B cell (primary cell): ENCODE data around the gene FHIT. TPM values are rescaled to one million over a fixed set of nuclear protein-coding genes. Genes with fewer than 3 reads are reported as not detected.

Source experiments
- ATAC-seq: fragments of 200-7000 bp; cut with Tn5 transposase; one replicate; pipeline ENCODE4 v1.10.0; 2021; ENCODE audit warnings: low read depth, mild to moderate bottlenecking, moderate number of reproducible peaks, moderate library complexity
- CTCF ChIA-PET: fragments of 350-600 bp; sonication (Branson Sonifier 250); formaldehyde crosslinking; loops from one replicate; lab custom pipeline; 2021; ENCODE audit warnings: antibody characterized with exemption, inconsistent platforms; lab: Charles Lee
- POLR2A ChIA-PET: fragments of 350-600 bp; sonication (Branson Sonifier 250); formaldehyde crosslinking; loops from one replicate; lab custom pipeline; 2021; ENCODE audit warnings: antibody characterized with exemption; lab: Charles Lee
- DNase-seq: peaks from one replicate; pipeline ENCODE4 v3.0.0; 2013
- H2AFZ ChIP-seq: 2 replicates; pipeline ENCODE4 v1.6.1; 2012; ENCODE audit warnings: mild to moderate bottlenecking, low read depth, low read length; ENCODE audit not compliant: insufficient read depth, poor library complexity, severe bottlenecking
- H3K27ac ChIP-seq, 2 donors: 1 replicate in 1 of 2; 2 replicates in 1 of 2; pipeline ENCODE4 v1.5.1; 2012 to 2013; ENCODE audit warnings: low read length in 2 of 2, mild to moderate bottlenecking in 2 of 2, moderate library complexity in 1 of 2
- H3K27me3 ChIP-seq, 4 experiments: fragments of 200-600 bp in 1 of 4; sonication (generic) in 1 of 4; replicated peaks in 1 of 4; 1 replicate in 2 of 4; 2 replicates in 2 of 4; pipeline versions ENCODE4 v1.6.1 to v1.7.0; 2013 to 2016; ENCODE audit warnings: low read length in 3 of 4, mild to moderate bottlenecking in 2 of 4, mixed read lengths in 1 of 4, moderate library complexity in 1 of 4; ENCODE audit not compliant: insufficient read depth in 4 of 4, control insufficient read depth in 3 of 4; ENCODE audit errors: control extremely low read depth in 1 of 4
- H3K36me3 ChIP-seq, 2 experiments: replicated peaks in 1 of 2; 1 replicate in 1 of 2; 2 replicates in 1 of 2; pipeline versions ENCODE4 v1.6.1 to v1.7.1; 2013; ENCODE audit warnings: low read length in 1 of 2; ENCODE audit not compliant: insufficient read depth in 2 of 2, control insufficient read depth in 1 of 2; ENCODE audit errors: control extremely low read depth in 1 of 2, extremely low read depth in 1 of 2
- H3K4me1 ChIP-seq, 2 donors: fragments of 200-600 bp in 1 of 2; sonication (generic) in 1 of 2; 1 replicate in 1 of 2; 2 replicates in 1 of 2; pipeline versions ENCODE4 v1.5.1 to v1.6.1; 2013 to 2017; ENCODE audit warnings: low read length in 2 of 2; ENCODE audit not compliant: control insufficient read depth in 2 of 2, insufficient read depth in 2 of 2
- H3K4me2 ChIP-seq: replicated peaks from 2 replicates; pipeline ENCODE3; 2012; ENCODE audit warnings: mild to moderate bottlenecking, low read depth, low read length; ENCODE audit not compliant: poor library complexity, severe bottlenecking
- H3K4me3 ChIP-seq, 5 experiments: fragments of 200-600 bp in 1 of 5; sonication (generic) in 1 of 5; 1 replicate in 3 of 5; 2 replicates in 2 of 5; pipeline versions ENCODE4 v1.5.1 to v1.7.0; 2011 to 2016; ENCODE audit warnings: low read length in 4 of 5, mild to moderate bottlenecking in 4 of 5, low read depth in 2 of 5, control low read depth in 1 of 5, moderate library complexity in 1 of 5; ENCODE audit not compliant: insufficient read depth in 1 of 5; ENCODE audit errors: control extremely low read depth in 1 of 5, extremely low read depth in 1 of 5
- H3K79me2 ChIP-seq: fragments of 200-600 bp; sonication (generic); one replicate; pipeline ENCODE4 v1.6.0; 2016; ENCODE audit warnings: low read length; ENCODE audit not compliant: control insufficient read depth, insufficient read depth
- H3K9ac ChIP-seq: fragments of 200-600 bp; sonication (generic); 2 replicates; pipeline ENCODE4 v1.6.1; 2017; ENCODE audit warnings: mild to moderate bottlenecking, low read length, moderate library complexity
- H3K9me3 ChIP-seq, 3 donors: one replicate each; pipeline versions ENCODE4 v1.6.1 to v1.7.1; 2013; ENCODE audit warnings: low read length in 2 of 3; ENCODE audit not compliant: control insufficient read depth in 2 of 3, insufficient read depth in 1 of 3; ENCODE audit errors: control extremely low read depth in 1 of 3
- H4K20me1 ChIP-seq: 2 replicates; pipeline ENCODE4 v1.6.0; 2012; ENCODE audit warnings: mild to moderate bottlenecking, low read length; ENCODE audit not compliant: insufficient read depth, control insufficient read depth, poor library complexity, severe bottlenecking
- H3K27ac Mint-ChIP-seq: one replicate; pipeline ENCODE4 v1.8.0; 2021; ENCODE audit warnings: mixed read lengths
- H3K27me3 Mint-ChIP-seq: one replicate; pipeline ENCODE4 v1.8.0; 2021; ENCODE audit warnings: mixed read lengths
- H3K4me1 Mint-ChIP-seq: one replicate; pipeline ENCODE4 v1.8.0; 2021; ENCODE audit warnings: mixed read lengths
- H3K4me3 Mint-ChIP-seq: one replicate; pipeline ENCODE4 v1.8.0; 2021; ENCODE audit warnings: mixed read lengths
- H3K9me3 Mint-ChIP-seq: one replicate; pipeline ENCODE4 v1.8.0; 2022; ENCODE audit warnings: mixed read lengths; ENCODE audit not compliant: insufficient read depth
- EZH2 ChIP-seq: IDR thresholded peaks from 2 replicates; pipeline ENCODE4 v1.6.1; 2012; ENCODE audit warnings: borderline replicate concordance, low read depth, mild to moderate bottlenecking, moderate library complexity, low read length; ENCODE audit not compliant: insufficient read depth, poor library complexity, severe bottlenecking
- WGBS: methylation state at CpG from one replicate; pipeline ENCODE4 v1.1.5; 2013; ENCODE audit warnings: missing lambda C conversion rate; ENCODE audit not compliant: insufficient coverage; 5-methylcytosine and 5-hydroxymethylcytosine counted together
- intact Hi-C: fragments of 100-400 bp; cut with micrococcal nuclease; formaldehyde crosslinking; loops from one replicate; pipeline ENCODE4 v1.10.0; 2022
- polyA plus RNA-seq: library from polyadenylated mRNA; depleted of rRNA; stranded (reverse); fragments of >200 nt; gene quantifications from 2 replicates; pipeline ENCODE4 v1.2.3, GENCODE V29; 2012
- total RNA-seq, 2 donors: library from RNA; stranded (reverse); fragments of 120-200 nt in 1 of 2; gene quantifications; 1 replicate in 1 of 2; 2 replicates in 1 of 2; pipeline versions ENCODE4 v1.2.3 to v1.2.4, GENCODE V29; 2013 to 2022
- TF ChIP-seq, protein P1 (sequence below): fragments of 200-600 bp; IDR thresholded peaks from one replicate; pipeline ENCODE4 v1.8.0; 2022; ENCODE audit warnings: antibody characterized with exemption, mild to moderate bottlenecking

FHIT gene
- total and polyA plus RNA-seq, 2 donors (not counting 1 experiment from before 2014, with no cell fraction given): 1.7 to 7.8 TPM

DNA sequence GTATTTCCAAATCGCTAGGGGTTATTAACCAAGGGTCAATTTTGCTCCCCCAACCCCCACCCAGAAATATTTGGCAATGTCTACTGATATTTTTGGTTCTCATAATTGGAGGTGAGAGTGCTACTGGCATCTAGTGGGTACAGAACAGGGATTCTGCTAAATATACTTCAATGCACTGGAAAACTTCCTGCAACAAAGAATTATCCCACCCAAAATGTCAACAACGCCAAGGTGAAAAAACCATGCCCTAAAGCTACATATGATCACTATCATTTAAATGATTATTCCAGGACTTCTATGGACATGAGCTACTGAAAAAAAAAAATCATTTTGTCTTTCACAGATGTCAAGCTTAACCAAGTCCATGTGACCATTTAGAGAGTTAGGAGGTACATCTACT, 867.9 kb downstream of the FHIT start:
- Mint-ChIP-seq H3K9me3 (no peaks in the 10 kb centered on the region), H3K27ac (no peak overlapping the region), H3K27me3 (no peaks in the 10 kb centered on the region), H3K4me3 (no peak overlapping the region), H3K4me1 (no peaks in the 10 kb centered on the region)
- no peaks in the 10 kb centered on the region for H3K79me2 ChIP-seq
- no peak overlapping the region for H3K27ac ChIP-seq
- no peaks in the 10 kb centered on the region for H3K9me3 ChIP-seq
- CTCF ChIA-PET: no interaction called here
- no peaks in the 10 kb centered on the region for H4K20me1 ChIP-seq
- TF ChIP-seq, protein P1, sequence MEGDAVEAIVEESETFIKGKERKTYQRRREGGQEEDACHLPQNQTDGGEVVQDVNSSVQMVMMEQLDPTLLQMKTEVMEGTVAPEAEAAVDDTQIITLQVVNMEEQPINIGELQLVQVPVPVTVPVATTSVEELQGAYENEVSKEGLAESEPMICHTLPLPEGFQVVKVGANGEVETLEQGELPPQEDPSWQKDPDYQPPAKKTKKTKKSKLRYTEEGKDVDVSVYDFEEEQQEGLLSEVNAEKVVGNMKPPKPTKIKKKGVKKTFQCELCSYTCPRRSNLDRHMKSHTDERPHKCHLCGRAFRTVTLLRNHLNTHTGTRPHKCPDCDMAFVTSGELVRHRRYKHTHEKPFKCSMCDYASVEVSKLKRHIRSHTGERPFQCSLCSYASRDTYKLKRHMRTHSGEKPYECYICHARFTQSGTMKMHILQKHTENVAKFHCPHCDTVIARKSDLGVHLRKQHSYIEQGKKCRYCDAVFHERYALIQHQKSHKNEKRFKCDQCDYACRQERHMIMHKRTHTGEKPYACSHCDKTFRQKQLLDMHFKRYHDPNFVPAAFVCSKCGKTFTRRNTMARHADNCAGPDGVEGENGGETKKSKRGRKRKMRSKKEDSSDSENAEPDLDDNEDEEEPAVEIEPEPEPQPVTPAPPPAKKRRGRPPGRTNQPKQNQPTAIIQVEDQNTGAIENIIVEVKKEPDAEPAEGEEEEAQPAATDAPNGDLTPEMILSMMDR: no peak
- TF ChIP-seq EZH2: no peak
- POLR2A ChIA-PET: no interaction called here
- ATAC-seq (no peak), DNase-seq (no peak)
- H3K27me3 ChIP-seq: no peaks in the 10 kb centered on the region
- H3K4me3 ChIP-seq: no peak overlapping the region
- WGBS: no CpG with 5 or more reads among the region's 2 CpGs
- no peak overlapping the region for H3K9ac ChIP-seq
- no peak overlapping the region for H3K4me2 ChIP-seq
- no peaks in the 10 kb centered on the region for H3K4me1 ChIP-seq
- H3K36me3 ChIP-seq: no peaks in the 10 kb centered on the region
- H2AFZ ChIP-seq: no peak overlapping the region
- intact Hi-C loops: no loop called here

DNA sequence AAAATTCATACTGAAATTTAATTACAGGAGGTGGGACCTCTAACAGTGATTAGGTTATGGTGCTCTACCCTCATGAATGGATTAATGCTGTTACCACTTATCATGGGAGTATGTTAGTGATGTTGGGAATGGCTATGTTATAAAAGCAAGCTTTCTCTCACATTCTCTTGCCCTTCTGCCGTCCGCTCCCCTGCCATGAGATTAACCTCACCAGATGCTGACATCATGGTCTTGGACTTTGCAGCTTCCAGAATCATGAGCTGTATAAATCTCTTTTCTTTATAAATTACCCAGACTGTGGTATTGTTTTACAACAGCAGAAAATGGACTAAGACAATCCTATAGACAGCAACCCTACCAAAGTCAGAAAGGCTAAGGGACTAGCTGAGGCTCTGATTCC, 884.8 kb downstream of the FHIT start:
- no peak for TF ChIP-seq EZH2
- TF ChIP-seq, protein P1: no peak
- no peak for ATAC-seq
- ChIA-PET CTCF (no interaction called here), POLR2A (no interaction called here)
- Histone ChIP-seq H3K27me3 (no peaks in the 10 kb centered on the region), H3K4me2 (no peak overlapping the region), H3K79me2 (no peaks in the 10 kb centered on the region), H3K4me1 (no peaks in the 10 kb centered on the region), H3K27ac (no peak overlapping the region), H3K4me3 (no peak overlapping the region), H4K20me1 (no peaks in the 10 kb centered on the region), H3K36me3 (no peaks in the 10 kb centered on the region), H3K9me3 (no peaks in the 10 kb centered on the region), H3K9ac (no peak overlapping the region), H2AFZ (no peak overlapping the region)
- DNase-seq: no peak
- Mint-ChIP-seq H3K4me3 (no peak overlapping the region), H3K4me1 (no peaks in the 10 kb centered on the region), H3K27me3 (no peaks in the 10 kb centered on the region), H3K27ac (no peak overlapping the region), H3K9me3 (no peaks in the 10 kb centered on the region)
- 100% methylated on average over 2 of the region's 2 CpGs for WGBS
- intact Hi-C loops: no loop called here
